CD14-positive monocyte (primary cell): ENCODE measurements around the gene MACROD1. TPM values are rescaled to one million over a fixed set of nuclear protein-coding genes. Genes with fewer than 3 reads are reported as not detected.

Experiments used
- DNase-seq, 3 donors: peaks; one replicate each; pipeline ENCODE4 v3.0.0-alpha.2; 2011 to 2022
- H2AFZ ChIP-seq: 2 replicates; pipeline ENCODE4 v1.6.0; 2012; ENCODE audit warnings: mild to moderate bottlenecking, low read depth, low read length, inconsistent platforms; ENCODE audit not compliant: insufficient read depth, poor library complexity, severe bottlenecking
- H3K27ac ChIP-seq, 2 donors: 1 replicate in 1 of 2; 2 replicates in 1 of 2; pipeline ENCODE4 v1.5.1; 2012 to 2013; ENCODE audit warnings: low read length in 2 of 2, control low read depth in 1 of 2, inconsistent platforms in 1 of 2, low read depth in 1 of 2, mild to moderate bottlenecking in 1 of 2
- H3K27me3 ChIP-seq, 2 donors: one replicate each; pipeline versions ENCODE4 v1.6.0 to v1.6.1; 2011 to 2013; ENCODE audit warnings: low read length in 2 of 2; ENCODE audit not compliant: control insufficient read depth in 2 of 2, insufficient read depth in 2 of 2
- H3K36me3 ChIP-seq, 2 donors: replicated peaks in 1 of 2; 1 replicate in 1 of 2; 2 replicates in 1 of 2; pipeline versions ENCODE4 v1.5.1 to v1.6.1; 2012 to 2013; ENCODE audit warnings: low read length in 2 of 2, control low read depth in 1 of 2, inconsistent platforms in 1 of 2, mild to moderate bottlenecking in 1 of 2; ENCODE audit not compliant: insufficient read depth in 2 of 2, control insufficient read depth in 1 of 2
- H3K4me1 ChIP-seq, 2 donors: 1 replicate in 1 of 2; 2 replicates in 1 of 2; pipeline versions ENCODE4 v1.5.1 to v1.6.1; 2012 to 2013; ENCODE audit warnings: low read length in 2 of 2, control low read depth in 1 of 2, inconsistent platforms in 1 of 2, mild to moderate bottlenecking in 1 of 2, moderate library complexity in 1 of 2; ENCODE audit not compliant: insufficient read depth in 2 of 2, control insufficient read depth in 1 of 2
- H3K4me2 ChIP-seq: replicated peaks from 2 replicates; pipeline ENCODE3; 2012; ENCODE audit warnings: low read length, moderate library complexity, mild to moderate bottlenecking; ENCODE audit not compliant: poor library complexity, severe bottlenecking; ENCODE audit errors: extremely low read depth
- H3K4me3 ChIP-seq, 3 experiments: fragments of 200-600 bp in 1 of 3; sonication (generic) in 1 of 3; replicated peaks in 1 of 3; 1 replicate in 2 of 3; 2 replicates in 1 of 3; pipeline ENCODE4 v1.5.1; 2011 to 2013; ENCODE audit warnings: low read length in 3 of 3, mild to moderate bottlenecking in 3 of 3, control low read depth in 2 of 3, low read depth in 2 of 3, inconsistent platforms in 1 of 3, moderate library complexity in 1 of 3
- H3K79me2 ChIP-seq: 2 replicates; pipeline ENCODE4 v1.6.0; 2012; ENCODE audit warnings: mild to moderate bottlenecking, control low read depth, inconsistent platforms, low read length, moderate library complexity; ENCODE audit not compliant: insufficient read depth
- H3K9ac ChIP-seq: 2 replicates; pipeline ENCODE4 v1.6.0; 2017; ENCODE audit warnings: low read length, mild to moderate bottlenecking; ENCODE audit not compliant: insufficient read depth, poor library complexity, severe bottlenecking
- H3K9me3 ChIP-seq, 2 donors: replicated peaks in 1 of 2; 1 replicate in 1 of 2; 2 replicates in 1 of 2; pipeline versions ENCODE4 v1.5.1 to v1.6.1; 2012 to 2013; ENCODE audit warnings: low read length in 2 of 2, control low read depth in 1 of 2; ENCODE audit not compliant: control insufficient read depth in 1 of 2, insufficient read depth in 1 of 2
- H4K20me1 ChIP-seq: 2 replicates; pipeline ENCODE4 v1.6.0; 2012; ENCODE audit warnings: mild to moderate bottlenecking, low read length, control low read depth, moderate library complexity; ENCODE audit not compliant: insufficient read depth
- H3K27ac Mint-ChIP-seq, 7 donors: one replicate each; pipeline ENCODE4 v1.8.0; 2020; ENCODE audit warnings: mild to moderate bottlenecking in 7 of 7, mixed read lengths in 7 of 7, moderate library complexity in 6 of 7, inconsistent platforms in 2 of 7
- H3K27me3 Mint-ChIP-seq, 3 donors: one replicate each; pipeline ENCODE4 v1.8.0; 2021 to 2022; ENCODE audit warnings: low read depth in 3 of 3, mild to moderate bottlenecking in 3 of 3, mixed read lengths in 3 of 3, moderate library complexity in 3 of 3, inconsistent platforms in 1 of 3
- H3K36me3 Mint-ChIP-seq, 2 donors: one replicate each; pipeline ENCODE4 v1.8.0; 2020; ENCODE audit warnings: mixed read lengths in 2 of 2, inconsistent platforms in 1 of 2, mild to moderate bottlenecking in 1 of 2
- H3K4me1 Mint-ChIP-seq: one replicate; pipeline ENCODE4 v1.8.0; 2020; ENCODE audit warnings: mild to moderate bottlenecking, mixed read lengths
- H3K4me3 Mint-ChIP-seq, 2 donors: one replicate each; pipeline ENCODE4 v1.8.0; 2020; ENCODE audit warnings: mild to moderate bottlenecking in 2 of 2, mixed read lengths in 2 of 2, moderate library complexity in 1 of 2
- H3K9me3 Mint-ChIP-seq, 7 donors: one replicate each; pipeline ENCODE4 v1.8.0; 2020 to 2022; ENCODE audit warnings: mixed read lengths in 7 of 7, mild to moderate bottlenecking in 6 of 7, moderate library complexity in 6 of 7, inconsistent platforms in 2 of 7
- WGBS: methylation state at CpG from one replicate; pipeline ENCODE4 v1.1.5; 2013; ENCODE audit warnings: missing lambda C conversion rate; ENCODE audit not compliant: insufficient coverage; 5-methylcytosine and 5-hydroxymethylcytosine counted together
- intact Hi-C, 2 donors: fragments of 100-400 bp; cut with micrococcal nuclease; formaldehyde crosslinking; loops; one replicate each; pipeline versions ENCODE4 v1.15.0 to v1.15.1; 2023
- polyA plus RNA-seq, 3 donors: library from polyadenylated mRNA; depleted of rRNA in 1 of 3; unstranded in 2 of 3; stranded (reverse) in 1 of 3; fragments of 300-500 nt in 2 of 3; fragments of >200 nt in 1 of 3; fragmentation: Illumina TruSeq in 2 of 3; gene quantifications; 1 replicate in 2 of 3; 2 replicates in 1 of 3; pipeline ENCODE4 v1.2.3, GENCODE V29; 2012 to 2021
- TF ChIP-seq, protein P1 (sequence below): fragments of 200-600 bp; IDR thresholded peaks from one replicate; pipeline ENCODE4 v1.8.0; 2022; ENCODE audit warnings: antibody characterized with exemption, mild to moderate bottlenecking

MACROD1 gene
- polyA plus RNA-seq, 3 donors = 1.5 to 2.4 (median 2.2) TPM

DNA sequence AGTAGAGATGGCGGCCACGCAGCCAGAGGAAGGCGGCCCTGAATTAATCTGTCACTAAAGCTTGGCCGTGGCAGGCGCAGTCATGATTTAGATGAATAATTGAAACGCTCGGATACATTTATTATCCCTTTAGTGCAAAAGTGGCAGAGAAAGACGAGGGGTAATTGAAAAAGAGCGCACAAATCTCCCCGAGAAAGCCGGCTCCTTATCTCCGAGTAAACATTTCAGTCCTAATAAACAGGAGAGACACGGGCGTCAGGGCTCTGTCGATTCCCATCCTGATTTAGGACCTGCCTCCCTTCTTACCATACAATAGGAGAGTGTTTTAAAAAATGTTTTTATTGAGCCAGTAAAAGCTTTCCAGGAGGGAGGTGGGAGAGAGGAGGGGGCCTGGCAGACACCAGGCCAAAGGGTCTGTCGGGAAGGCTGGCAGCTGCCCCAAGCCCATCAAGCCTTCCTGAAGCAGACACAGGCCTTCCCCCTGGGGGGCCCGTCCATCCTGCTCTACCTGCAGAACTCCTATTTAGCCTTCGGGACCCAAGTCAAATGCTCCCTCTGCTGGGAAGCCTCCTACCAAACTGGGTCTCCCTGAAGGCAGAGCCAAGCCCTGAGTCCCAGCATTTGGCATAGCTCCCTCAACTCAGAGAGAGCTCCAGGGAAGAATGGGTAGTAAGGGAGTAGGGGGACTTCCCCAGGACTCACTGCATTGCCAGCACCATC lies 156.8 kb downstream of the MACROD1 start:
- Histone ChIP-seq H4K20me1 (no peaks in the 10 kb centered on the region), H2AFZ (no peak overlapping the region), H3K9ac (no peak overlapping the region), H3K27ac (no peak overlapping the region), H3K4me1 (peaks cover 17 to 19% of the 10 kb centered on the region in 2 donors), H3K4me2 (no peak overlapping the region), H3K27me3 (peaks cover 0 to 41% of the 10 kb centered on the region in 2 donors), H3K9me3 (peaks cover 0 to 15% of the 10 kb centered on the region in 2 donors), H3K79me2 (no peaks in the 10 kb centered on the region), H3K4me3 (no peak overlapping the region), H3K36me3 (no peaks in the 10 kb centered on the region)
- H3K9me3 Mint-ChIP-seq = peaks cover 9 to 18% (median 13%) of the 10 kb centered on the region in 7 donors
- H3K4me1 Mint-ChIP-seq = peaks cover 18% of the 10 kb centered on the region
- H3K27me3 Mint-ChIP-seq = peaks cover 31 to 54% (median 36%) of the 10 kb centered on the region in 3 donors
- H3K27ac Mint-ChIP-seq = no peak overlapping the region
- WGBS = 98% methylated on average over 11 of the region's 18 CpGs
- intact Hi-C loops = no loop called here
- no peaks in the 10 kb centered on the region for H3K36me3 Mint-ChIP-seq
- TF ChIP-seq, protein P1, sequence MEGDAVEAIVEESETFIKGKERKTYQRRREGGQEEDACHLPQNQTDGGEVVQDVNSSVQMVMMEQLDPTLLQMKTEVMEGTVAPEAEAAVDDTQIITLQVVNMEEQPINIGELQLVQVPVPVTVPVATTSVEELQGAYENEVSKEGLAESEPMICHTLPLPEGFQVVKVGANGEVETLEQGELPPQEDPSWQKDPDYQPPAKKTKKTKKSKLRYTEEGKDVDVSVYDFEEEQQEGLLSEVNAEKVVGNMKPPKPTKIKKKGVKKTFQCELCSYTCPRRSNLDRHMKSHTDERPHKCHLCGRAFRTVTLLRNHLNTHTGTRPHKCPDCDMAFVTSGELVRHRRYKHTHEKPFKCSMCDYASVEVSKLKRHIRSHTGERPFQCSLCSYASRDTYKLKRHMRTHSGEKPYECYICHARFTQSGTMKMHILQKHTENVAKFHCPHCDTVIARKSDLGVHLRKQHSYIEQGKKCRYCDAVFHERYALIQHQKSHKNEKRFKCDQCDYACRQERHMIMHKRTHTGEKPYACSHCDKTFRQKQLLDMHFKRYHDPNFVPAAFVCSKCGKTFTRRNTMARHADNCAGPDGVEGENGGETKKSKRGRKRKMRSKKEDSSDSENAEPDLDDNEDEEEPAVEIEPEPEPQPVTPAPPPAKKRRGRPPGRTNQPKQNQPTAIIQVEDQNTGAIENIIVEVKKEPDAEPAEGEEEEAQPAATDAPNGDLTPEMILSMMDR = no peak
- DNase-seq = no peak
- peak overlapping the region in 1 of 2 donors; percentile 4 for H3K4me3 Mint-ChIP-seq

DNA sequence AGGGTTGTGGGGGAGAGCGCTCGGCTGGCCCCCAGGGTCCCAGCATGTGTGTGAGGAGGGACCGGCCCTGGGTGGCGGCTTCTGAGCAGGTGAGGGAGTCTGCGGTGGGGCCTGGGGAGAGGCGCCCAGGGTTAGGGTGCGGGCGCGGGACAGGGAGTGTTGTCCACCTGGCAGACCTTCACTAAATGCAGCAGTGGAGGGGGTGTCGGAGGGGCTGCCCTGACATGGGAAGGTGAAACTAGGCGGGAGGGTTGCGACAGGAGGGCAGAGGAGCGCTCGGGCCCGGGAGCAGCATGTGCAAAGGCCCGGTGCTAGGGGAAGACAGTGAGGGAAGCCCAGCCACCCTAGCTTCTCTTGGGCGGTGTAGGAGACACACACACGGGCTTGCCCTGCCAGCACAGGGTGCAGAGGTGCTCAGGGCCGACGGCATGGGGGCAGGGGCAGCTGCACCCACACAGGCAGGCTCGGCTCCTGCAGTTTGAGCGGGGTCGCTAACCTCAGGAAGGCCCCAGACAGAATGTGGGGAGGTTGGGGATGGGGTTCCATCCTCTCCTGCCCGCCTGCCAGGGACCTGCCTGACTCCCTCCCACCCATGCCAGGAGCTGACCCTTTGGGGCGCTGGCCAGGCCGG lies 157.5 kb downstream of the MACROD1 start:
- intact Hi-C loops = no loop called here
- Histone ChIP-seq H3K4me3 (peak overlapping the region in 1 of 3 experiments; percentile 83), H4K20me1 (no peaks in the 10 kb centered on the region), H2AFZ (peak overlapping the region; percentile 92), H3K9me3 (peaks cover 0 to 15% of the 10 kb centered on the region in 2 donors), H3K27ac (no peak overlapping the region), H3K4me1 (peaks cover 17 to 19% of the 10 kb centered on the region in 2 donors), H3K4me2 (peak overlapping the region; percentile 96), H3K9ac (no peak overlapping the region), H3K79me2 (no peaks in the 10 kb centered on the region), H3K27me3 (peaks cover 0 to 48% of the 10 kb centered on the region in 2 donors), H3K36me3 (no peaks in the 10 kb centered on the region)
- H3K27ac Mint-ChIP-seq = no peak overlapping the region
- TF ChIP-seq, protein P1 = no peak
- 96% methylated on average over 21 of the region's 26 CpGs for WGBS
- peaks cover 9 to 18% (median 14%) of the 10 kb centered on the region in 7 donors for H3K9me3 Mint-ChIP-seq
- H3K36me3 Mint-ChIP-seq = no peaks in the 10 kb centered on the region
- peaks cover 37 to 60% (median 42%) of the 10 kb centered on the region in 3 donors for H3K27me3 Mint-ChIP-seq
- peak overlapping the region; percentile 98 to 100 for H3K4me3 Mint-ChIP-seq
- H3K4me1 Mint-ChIP-seq = peaks cover 25% of the 10 kb centered on the region
- no peak for DNase-seq
